GM21360 (cell line): ENCODE results near the gene SLC6A11.

Source experiments
- ATAC-seq: cut with Tn5 transposase; IDR thresholded peaks from one replicate; pipeline ENCODE4 v1.9.1; 2021; ENCODE audit warnings: mild to moderate bottlenecking, moderate library complexity; ENCODE audit not compliant: unreplicated experiment

SLC6A11 gene

GRCh38 chr3:10928407-10928960 lies 112.5 kb downstream of the SLC6A11 start:
- ATAC-seq, result no peak

GRCh38 chr3:10928961-10929471 lies 113.0 kb downstream of the SLC6A11 start:
- no peak for ATAC-seq

- no peak for ATAC-seq
Measured at GRCh38 chr3:10929978-10930665, 114.1 kb downstream of the SLC6A11 start.

- ATAC-seq, result no peak
Measured at GRCh38 chr3:10930666-10931040, 114.6 kb downstream of the SLC6A11 start.

- ATAC-seq, result no peak
Measured at GRCh38 chr3:10932596-10932995, 116.6 kb downstream of the SLC6A11 start.

GRCh38 chr3:10933021-10933420 lies 117.0 kb downstream of the SLC6A11 start:
- no peak for ATAC-seq

- ATAC-seq, result no peak
Measured at GRCh38 chr3:10933470-10933804, 117.4 kb downstream of the SLC6A11 start.

GRCh38 chr3:10933805-10934481 lies 117.9 kb downstream of the SLC6A11 start:
- no peak for ATAC-seq

GRCh38 chr3:10935028-10935427 lies 119.0 kb downstream of the SLC6A11 start:
- no peak for ATAC-seq

- no peak for ATAC-seq
Measured at GRCh38 chr3:10935846-10936631, 120.0 kb downstream of the SLC6A11 start.

GRCh38 chr3:10936686-10937085 lies 120.7 kb downstream of the SLC6A11 start:
- no peak for ATAC-seq

GRCh38 chr3:10937141-10937825 lies 121.3 kb downstream of the SLC6A11 start:
- no peak for ATAC-seq

GRCh38 chr3:10939556-10939955 lies 123.5 kb downstream of the SLC6A11 start:
- no peak for ATAC-seq

GRCh38 chr3:10940106-10940505 lies 124.1 kb downstream of the SLC6A11 start:
- no peak for ATAC-seq

GRCh38 chr3:10941972-10942371 lies 125.9 kb downstream of the SLC6A11 start:
- no peak for ATAC-seq

- ATAC-seq, result no peak
Measured at GRCh38 chr3:10942690-10943205, 126.7 kb downstream of the SLC6A11 start.

GRCh38 chr3:10944866-10945265 lies 128.8 kb downstream of the SLC6A11 start:
- ATAC-seq, result no peak

GRCh38 chr3:10945683-10946287 lies 129.8 kb downstream of the SLC6A11 start:
- no peak for ATAC-seq

- ATAC-seq, result no peak
Measured at GRCh38 chr3:10946526-10946925, 130.5 kb downstream of the SLC6A11 start.

GRCh38 chr3:10948326-10948725 lies 132.3 kb downstream of the SLC6A11 start:
- ATAC-seq, result no peak
